OCI-LY3 (cell line): ENCODE data around the gene GMIP.

Experiments
- EZH2phosphoT487 ChIP-seq: fragments of 200-600 bp; shearing (Covaris generic); IDR thresholded peaks from 2 replicates; pipeline ENCODE4 v1.6.1; 2018; ENCODE audit warnings: antibody characterized with exemption, mixed run types, low read depth
- TF ChIP-seq, protein P1 (sequence below): fragments of 200-600, 300-600 bp; sonication (generic); IDR thresholded peaks from 2 replicates; pipeline ENCODE4 v1.5.1; 2014; ENCODE audit warnings: antibody characterized with exemption, low read length, low read depth

DNA sequence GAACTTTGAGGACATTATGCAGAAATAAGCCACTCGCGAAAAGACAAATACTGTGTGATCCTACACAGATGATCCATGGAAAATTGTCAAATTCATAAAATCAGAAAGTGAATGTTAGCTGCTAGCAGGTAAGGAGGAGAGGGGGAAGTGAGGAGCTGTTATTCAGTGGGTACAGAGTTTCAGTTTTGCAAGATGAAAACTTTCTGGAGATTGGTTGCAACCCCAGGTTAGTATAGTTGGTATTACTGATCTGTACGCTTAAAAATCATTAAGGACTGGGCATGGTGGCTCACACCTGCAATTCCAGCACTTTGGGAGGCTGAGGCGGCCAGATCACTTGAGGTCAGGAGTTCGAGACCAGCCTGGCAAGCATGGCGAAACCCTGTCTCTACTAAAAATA lies 43.1 kb upstream of the GMIP start:
- TF ChIP-seq, protein P1, sequence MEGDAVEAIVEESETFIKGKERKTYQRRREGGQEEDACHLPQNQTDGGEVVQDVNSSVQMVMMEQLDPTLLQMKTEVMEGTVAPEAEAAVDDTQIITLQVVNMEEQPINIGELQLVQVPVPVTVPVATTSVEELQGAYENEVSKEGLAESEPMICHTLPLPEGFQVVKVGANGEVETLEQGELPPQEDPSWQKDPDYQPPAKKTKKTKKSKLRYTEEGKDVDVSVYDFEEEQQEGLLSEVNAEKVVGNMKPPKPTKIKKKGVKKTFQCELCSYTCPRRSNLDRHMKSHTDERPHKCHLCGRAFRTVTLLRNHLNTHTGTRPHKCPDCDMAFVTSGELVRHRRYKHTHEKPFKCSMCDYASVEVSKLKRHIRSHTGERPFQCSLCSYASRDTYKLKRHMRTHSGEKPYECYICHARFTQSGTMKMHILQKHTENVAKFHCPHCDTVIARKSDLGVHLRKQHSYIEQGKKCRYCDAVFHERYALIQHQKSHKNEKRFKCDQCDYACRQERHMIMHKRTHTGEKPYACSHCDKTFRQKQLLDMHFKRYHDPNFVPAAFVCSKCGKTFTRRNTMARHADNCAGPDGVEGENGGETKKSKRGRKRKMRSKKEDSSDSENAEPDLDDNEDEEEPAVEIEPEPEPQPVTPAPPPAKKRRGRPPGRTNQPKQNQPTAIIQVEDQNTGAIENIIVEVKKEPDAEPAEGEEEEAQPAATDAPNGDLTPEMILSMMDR = no peak
- TF ChIP-seq EZH2phosphoT487 = no peak
